Neutrophil (primary cell): ENCODE results near the gene STAG1.
A peak's percentile ranks its signal among the peaks of the same experiment; 100 is the strongest.
"Not testable (repeated sequence)": the region's sequence is repeated elsewhere in the genome, so short reads cannot be mapped to it uniquely, and the experiment has no call there.

Source experiments
- H3K27ac ChIP-seq: fragments of 200-600 bp; sonication (generic); 2 replicates; pipeline ENCODE4 v1.5.1; 2016; ENCODE audit warnings: mild to moderate bottlenecking, moderate library complexity
- H3K27me3 ChIP-seq: fragments of 200-600 bp; sonication (generic); 2 replicates; pipeline ENCODE4 v1.6.0; 2016; ENCODE audit warnings: mild to moderate bottlenecking
- H3K36me3 ChIP-seq: fragments of 200-600 bp; sonication (generic); 2 replicates; pipeline ENCODE4 v1.5.1; 2017
- H3K4me1 ChIP-seq, 2 experiments: fragments of 200-600 bp in 1 of 2; sonication (generic) in 1 of 2; 1 replicate in 1 of 2; 2 replicates in 1 of 2; pipeline versions ENCODE4 v1.5.1 to v1.6.1; 2013 to 2016; ENCODE audit warnings: low read depth in 1 of 2, low read length in 1 of 2, mild to moderate bottlenecking in 1 of 2, moderate library complexity in 1 of 2; ENCODE audit not compliant: control insufficient read depth in 1 of 2, insufficient read depth in 1 of 2
- H3K4me3 ChIP-seq, 2 experiments: fragments of 200-600 bp in 1 of 2; sonication (generic) in 1 of 2; 1 replicate in 1 of 2; 2 replicates in 1 of 2; pipeline ENCODE4 v1.5.1; 2013 to 2016; ENCODE audit warnings: low read depth in 1 of 2, low read length in 1 of 2, mild to moderate bottlenecking in 1 of 2, moderate library complexity in 1 of 2
- H3K9me3 ChIP-seq: fragments of 200-600 bp; sonication (generic); 2 replicates; pipeline ENCODE4 v1.5.1; 2016
- TF ChIP-seq, protein P1 (sequence below): fragments of 200-600 bp; sonication (generic); IDR thresholded peaks from 2 replicates; pipeline ENCODE4 v1.5.1; 2016; ENCODE audit warnings: antibody characterized with exemption

Gene STAG1

DNA sequence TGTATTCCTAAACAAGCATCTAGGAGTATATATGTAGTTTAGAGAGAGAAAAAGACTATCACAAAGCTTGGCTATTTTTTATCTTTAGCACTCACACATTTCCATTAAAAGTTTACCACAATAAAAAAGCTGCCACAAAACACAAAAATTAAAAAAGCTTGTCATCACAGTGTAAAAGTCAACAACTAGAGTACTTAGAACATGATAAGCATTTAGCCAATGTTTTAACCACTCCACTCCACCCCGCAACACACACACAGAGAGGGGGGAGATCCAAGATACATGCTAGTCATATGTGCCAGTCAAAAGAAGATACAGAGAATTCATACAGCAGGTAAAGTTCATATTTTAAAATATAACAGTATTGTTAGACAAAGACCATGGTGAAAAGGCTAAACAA is 79.7 kb downstream of the STAG1 start:
- TF ChIP-seq, protein P1, sequence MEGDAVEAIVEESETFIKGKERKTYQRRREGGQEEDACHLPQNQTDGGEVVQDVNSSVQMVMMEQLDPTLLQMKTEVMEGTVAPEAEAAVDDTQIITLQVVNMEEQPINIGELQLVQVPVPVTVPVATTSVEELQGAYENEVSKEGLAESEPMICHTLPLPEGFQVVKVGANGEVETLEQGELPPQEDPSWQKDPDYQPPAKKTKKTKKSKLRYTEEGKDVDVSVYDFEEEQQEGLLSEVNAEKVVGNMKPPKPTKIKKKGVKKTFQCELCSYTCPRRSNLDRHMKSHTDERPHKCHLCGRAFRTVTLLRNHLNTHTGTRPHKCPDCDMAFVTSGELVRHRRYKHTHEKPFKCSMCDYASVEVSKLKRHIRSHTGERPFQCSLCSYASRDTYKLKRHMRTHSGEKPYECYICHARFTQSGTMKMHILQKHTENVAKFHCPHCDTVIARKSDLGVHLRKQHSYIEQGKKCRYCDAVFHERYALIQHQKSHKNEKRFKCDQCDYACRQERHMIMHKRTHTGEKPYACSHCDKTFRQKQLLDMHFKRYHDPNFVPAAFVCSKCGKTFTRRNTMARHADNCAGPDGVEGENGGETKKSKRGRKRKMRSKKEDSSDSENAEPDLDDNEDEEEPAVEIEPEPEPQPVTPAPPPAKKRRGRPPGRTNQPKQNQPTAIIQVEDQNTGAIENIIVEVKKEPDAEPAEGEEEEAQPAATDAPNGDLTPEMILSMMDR = no peak
- no peaks in the 10 kb centered on the region for H3K9me3 ChIP-seq

DNA sequence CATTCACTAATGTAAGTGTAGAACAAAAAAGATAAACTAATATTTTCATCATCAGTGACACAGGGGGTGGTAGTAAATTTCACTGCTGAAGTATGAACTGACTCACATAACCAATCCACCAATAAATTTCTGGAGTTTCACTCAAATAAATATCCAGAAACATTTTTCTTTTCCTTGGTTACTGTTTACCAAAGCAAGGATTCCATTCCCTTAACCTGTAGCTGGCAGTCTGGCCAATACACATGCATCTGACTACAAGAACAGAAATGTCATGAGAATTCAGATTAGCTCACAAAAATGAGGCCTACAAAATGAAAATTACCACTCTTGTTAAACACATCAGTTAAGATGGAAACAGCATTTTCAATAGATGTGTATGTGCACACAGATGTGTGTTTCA is 80.3 kb downstream of the STAG1 start:
- no peak overlapping the region for H3K27ac ChIP-seq
- H3K36me3 ChIP-seq = no peaks in the 10 kb centered on the region
- H3K27me3 ChIP-seq = no peaks in the 10 kb centered on the region
- TF ChIP-seq, protein P1 = no peak
- H3K4me3 ChIP-seq = no peak overlapping the region
- H3K4me1 ChIP-seq = peaks cover 6 to 15% of the 10 kb centered on the region in 2 experiments
- H3K9me3 ChIP-seq = no peaks in the 10 kb centered on the region

More for the DNA sequence above, 79.7 kb downstream of the STAG1 start:
- Histone ChIP-seq H3K4me1 (peaks cover 6 to 15% of the 10 kb centered on the region in 2 experiments), H3K36me3 (no peaks in the 10 kb centered on the region), H3K4me3 (no peak overlapping the region), H3K27me3 (no peaks in the 10 kb centered on the region), H3K27ac (peak overlapping the region; percentile 42)

DNA sequence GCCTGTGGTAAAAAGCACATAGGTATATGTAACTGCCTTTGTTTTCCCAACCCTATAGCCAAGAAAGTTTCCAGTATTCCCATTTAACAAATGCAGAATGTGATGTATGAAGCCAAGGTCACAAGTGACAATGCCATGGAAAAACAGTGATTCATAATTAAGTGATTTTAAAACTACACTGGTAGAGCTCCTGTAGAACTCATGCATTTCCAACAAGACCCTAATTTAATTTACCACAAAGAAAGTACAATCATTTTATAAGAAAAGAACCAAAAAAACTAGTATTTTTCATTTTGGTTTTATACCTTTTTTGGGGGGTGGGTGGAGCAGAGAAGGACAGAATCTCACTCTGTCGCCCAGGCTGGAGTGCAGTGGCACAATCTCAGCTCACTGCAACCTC is 82.0 kb downstream of the STAG1 start:
- H3K27ac ChIP-seq = no peak overlapping the region
- H3K4me3 ChIP-seq = no peak overlapping the region
- no peaks in the 10 kb centered on the region for H3K9me3 ChIP-seq
- TF ChIP-seq, protein P1 = no peak
- no peaks in the 10 kb centered on the region for H3K36me3 ChIP-seq
- peaks cover 6 to 11% of the 10 kb centered on the region in 2 experiments for H3K4me1 ChIP-seq
- H3K27me3 ChIP-seq = no peaks in the 10 kb centered on the region

DNA sequence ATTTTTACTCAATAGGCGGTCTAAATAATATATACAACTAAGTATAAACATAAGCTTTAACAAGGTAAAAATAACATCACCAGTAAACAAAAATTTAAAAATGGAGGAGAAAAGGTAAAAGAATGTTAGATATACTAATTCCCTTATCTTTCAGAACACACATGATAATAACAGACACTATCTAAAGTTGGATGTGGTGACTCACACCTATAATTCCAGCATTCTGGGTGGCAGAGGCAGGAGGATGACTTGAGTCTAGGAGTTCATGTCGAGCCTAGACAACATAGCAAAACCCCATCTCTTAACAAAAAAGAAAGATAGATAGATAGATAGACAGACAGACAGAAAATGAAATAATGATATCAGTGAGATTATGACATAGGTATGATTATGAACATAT is 85.1 kb downstream of the STAG1 start:
- no peaks in the 10 kb centered on the region for H3K36me3 ChIP-seq
- H3K4me1 ChIP-seq = no peaks in the 10 kb centered on the region
- no peak overlapping the region for H3K4me3 ChIP-seq
- H3K9me3 ChIP-seq = no peaks in the 10 kb centered on the region
- H3K27me3 ChIP-seq = no peaks in the 10 kb centered on the region
- TF ChIP-seq, protein P1 = no peak
- no peak overlapping the region for H3K27ac ChIP-seq

DNA sequence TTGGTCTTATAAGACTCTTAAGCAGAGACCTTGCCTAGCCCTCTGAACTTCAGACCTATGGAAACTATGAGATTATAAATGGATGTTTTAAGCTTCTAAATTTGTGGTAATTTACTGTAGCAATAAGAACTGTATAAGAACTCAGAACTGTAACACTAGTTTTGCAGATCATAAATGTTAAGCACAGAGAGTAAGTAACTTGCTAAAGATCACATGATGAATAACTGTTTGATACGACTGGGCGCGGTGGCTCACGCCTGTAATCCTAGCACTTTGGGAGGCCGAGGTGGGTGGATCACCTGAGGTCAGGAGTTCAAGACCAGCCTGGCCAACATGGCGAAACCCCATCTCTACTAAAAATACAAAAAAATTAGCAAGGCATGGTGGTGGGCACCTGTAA is 85.9 kb downstream of the STAG1 start:
- not testable (repeated sequence) for H3K27ac ChIP-seq, H3K4me1 ChIP-seq, H3K36me3 ChIP-seq, H3K27me3 ChIP-seq, H3K4me3 ChIP-seq, H3K9me3 ChIP-seq

DNA sequence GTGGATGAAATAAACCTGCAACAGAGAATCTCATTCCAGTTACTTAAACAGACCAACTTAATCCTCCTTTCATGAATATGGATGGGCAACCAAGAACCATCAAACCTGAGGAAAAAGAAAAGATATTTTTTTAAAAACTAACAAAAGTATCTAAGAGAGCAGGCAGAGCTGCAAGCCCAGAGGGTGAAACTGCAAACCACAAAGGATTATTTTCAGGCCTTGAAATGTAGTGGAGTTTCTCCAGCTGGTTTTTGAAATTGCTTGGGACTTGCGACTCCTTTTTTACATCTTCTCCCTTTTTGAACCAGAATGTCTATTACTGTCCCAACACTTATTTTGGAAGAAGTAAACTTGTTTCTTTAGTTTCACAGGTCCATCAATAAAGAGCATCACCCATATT is 87.4 kb downstream of the STAG1 start:
- H3K27ac ChIP-seq = no peak overlapping the region
- H3K4me1 ChIP-seq = no peaks in the 10 kb centered on the region
- TF ChIP-seq, protein P1 = no peak
- no peaks in the 10 kb centered on the region for H3K36me3 ChIP-seq
- H3K9me3 ChIP-seq = no peaks in the 10 kb centered on the region
- no peak overlapping the region for H3K4me3 ChIP-seq
- no peaks in the 10 kb centered on the region for H3K27me3 ChIP-seq
